ENCODE results near the gene PLCB1. TPM values are rescaled to one million over a fixed set of nuclear protein-coding genes. Genes with fewer than 3 reads are reported as not detected.
"Not testable (repeated sequence)": the region's sequence is repeated elsewhere in the genome, so short reads cannot be mapped to it uniquely, and the experiment has no call there.

PLCB1 gene
- polyA plus RNA-seq, 1 experiment = 16.4 TPM

GRCh38 chr20:8342391-8342790 is 210.3 kb downstream of the PLCB1 start:
- Histone ChIP-seq H3K4me3 (ENCODE audit: low read depth, low read length) (no peak overlapping the region), H3K9me3 (ENCODE audit: control insufficient read depth, insufficient read depth, low read length) (no peaks in the 10 kb centered on the region), H3K27me3 (ENCODE audit: control insufficient read depth, insufficient read depth, low read length) (no peaks in the 10 kb centered on the region), H3K27ac (ENCODE audit: low read depth, low read length) (no peak overlapping the region)
- ChIA-PET POLR2A (no interaction called here), CTCF (no interaction called here)
- TF ChIP-seq CTCF (IDR thresholded peaks at IDR 0.05; ENCODE audit: low read depth, low read length) = no peak
- no peak for DNase-seq (ENCODE audit: low read depth, low spot score)

GRCh38 chr20:8344106-8344505 is 212.0 kb downstream of the PLCB1 start:
- CTCF ChIA-PET = no interaction called here
- POLR2A ChIA-PET = no interaction called here
- no peak for DNase-seq (ENCODE audit: low read depth, low spot score)
- H3K27ac ChIP-seq (ENCODE audit: low read depth, low read length) = no peak overlapping the region
- no peak overlapping the region for H3K4me3 ChIP-seq (ENCODE audit: low read depth, low read length)
- no peaks in the 10 kb centered on the region for H3K9me3 ChIP-seq (ENCODE audit: control insufficient read depth, insufficient read depth, low read length)
- no peak for TF ChIP-seq CTCF (IDR thresholded peaks at IDR 0.05; ENCODE audit: low read depth, low read length)
- no peaks in the 10 kb centered on the region for H3K27me3 ChIP-seq (ENCODE audit: control insufficient read depth, insufficient read depth, low read length)

- H3K4me3 ChIP-seq (ENCODE audit: low read depth, low read length) = no peak overlapping the region
- no peak overlapping the region for H3K27ac ChIP-seq (ENCODE audit: low read depth, low read length)
- DNase-seq (ENCODE audit: low read depth, low spot score) = no peak
- ChIA-PET CTCF (no interaction called here), POLR2A (no interaction called here)
- no peaks in the 10 kb centered on the region for H3K27me3 ChIP-seq (ENCODE audit: control insufficient read depth, insufficient read depth, low read length)
- no peaks in the 10 kb centered on the region for H3K9me3 ChIP-seq (ENCODE audit: control insufficient read depth, insufficient read depth, low read length)
- TF ChIP-seq CTCF (IDR thresholded peaks at IDR 0.05; ENCODE audit: low read depth, low read length) = no peak
These were observed 212.6 kb downstream of the PLCB1 start for GRCh38 chr20:8344631-8345030.

GRCh38 chr20:8346700-8347270 is 214.7 kb downstream of the PLCB1 start:
- Histone ChIP-seq H3K27me3 (ENCODE audit: control insufficient read depth, insufficient read depth, low read length) (no peaks in the 10 kb centered on the region), H3K9me3 (ENCODE audit: control insufficient read depth, insufficient read depth, low read length) (no peaks in the 10 kb centered on the region), H3K4me3 (ENCODE audit: low read depth, low read length) (no peak overlapping the region), H3K27ac (ENCODE audit: low read depth, low read length) (no peak overlapping the region)
- POLR2A ChIA-PET = no interaction called here
- CTCF ChIA-PET = interaction anchor here (0.6 to 0.9 kb wide), 3 partner anchors 212 to 375 kb away, joined by 3 to 4 read pairs (median 3); no protein-coding TSS in a partner anchor
- no peak for DNase-seq (ENCODE audit: low read depth, low spot score)
- no peak for TF ChIP-seq CTCF (IDR thresholded peaks at IDR 0.05; ENCODE audit: low read depth, low read length)

- DNase-seq (ENCODE audit: low read depth, low spot score); H3K27me3 ChIP-seq (ENCODE audit: control insufficient read depth, insufficient read depth, low read length); H3K4me3 ChIP-seq (ENCODE audit: low read depth, low read length); POLR2A ChIA-PET; H3K9me3 ChIP-seq (ENCODE audit: control insufficient read depth, insufficient read depth, low read length); H3K27ac ChIP-seq (ENCODE audit: low read depth, low read length): not testable (repeated sequence)
- CTCF ChIA-PET = interaction anchor here (0.9 kb wide), 1 partner anchor 44 kb away, joined by 3 read pairs; no protein-coding TSS in a partner anchor
These were observed 218.2 kb downstream of the PLCB1 start for GRCh38 chr20:8350225-8350624.

All from AG04450 (cell line).